Measurements from ENCODE around the gene HDAC9. TPM values are rescaled to one million over a fixed set of nuclear protein-coding genes. Genes with fewer than 3 reads are reported as not detected.

HDAC9 gene
- total and polyA plus RNA-seq, 2 of the 13 experiments (the other 11 are each of a cell fraction or from before 2014, with no cell fraction given), result 0.05 to 0.07 TPM

GRCh38 chr7:18488049-18488448 is 7.5 kb upstream of the HDAC9 start (continued):
- TF ChIP-seq ZNF597 (CRISPR knock-in tag; IDR thresholded peaks at IDR 0.05) (no peak), DNMT3B (CRISPR knock-in tag; conservative IDR thresholded peaks at IDR 0.05) (no peak)

GRCh38 chr7:18489624-18490023 is 5.9 kb upstream of the HDAC9 start:
- TF ChIP-seq DRAP1 (CRISPR knock-in tag; IDR thresholded peaks at IDR 0.05) (no peak), ONECUT2 (CRISPR knock-in tag; IDR thresholded peaks at IDR 0.05) (no peak), U2AF1 (optimal IDR thresholded peaks at IDR 0.05; ENCODE audit: low read depth, low read length) (no peak), ZNF710 (CRISPR knock-in tag; IDR thresholded peaks at IDR 0.05; ENCODE audit: borderline replicate concordance) (no peak), ZBTB3 (CRISPR knock-in tag; IDR thresholded peaks at IDR 0.05; ENCODE audit: borderline replicate concordance, low read depth) (no peak)
- ATAC-seq, result no peak
- intact Hi-C loops (cut with micrococcal nuclease; ENCODE audit: unreplicated experiment), result no loop called here
- no TSS peak for BruUV-seq (replicated peaks)
- no peak for FAIRE-seq
- Histone ChIP-seq H3K79me2 (ENCODE audit: insufficient read depth, low read length) (no peaks in the 10 kb centered on the region), H3K36me3 (replicated peaks in 1 of 2; ENCODE audit: control insufficient read depth in 1 of 2, insufficient read depth in 2 of 2, low read length in 2 of 2) (no peaks in the 10 kb centered on the region), H4K20me1 (ENCODE audit: insufficient read depth, low read length) (no peaks in the 10 kb centered on the region), H2AFZ (ENCODE audit: low read length) (no peak overlapping the region), H3K9me3 (ENCODE audit: low read length) (no peaks in the 10 kb centered on the region), H3K4me3 (replicated peaks in 1 of 3; ENCODE audit: insufficient read depth in 1 of 3, low read depth in 2 of 3, low read length in 3 of 3) (no peak overlapping the region), H3K4me2 (ENCODE audit: low read depth, low read length) (no peak overlapping the region), H3K27ac (ENCODE audit: extremely low read length, insufficient read depth, low read length) (no peak overlapping the region), H3K9ac (ENCODE audit: insufficient read depth, low read depth, low read length) (no peak overlapping the region), H3K4me1 (ENCODE audit: insufficient read depth, low read length) (no peaks in the 10 kb centered on the region), H3K27me3 (ENCODE audit: control insufficient read depth in 1 of 2, insufficient read depth in 2 of 2, low read length in 2 of 2) (no peaks in the 10 kb centered on the region)
- CTCF ChIA-PET (ENCODE audit: low intra/inter-chr PET ratio, low total read pairs), result no interaction called here
- POLR2A ChIA-PET, result no interaction called here
- in situ Hi-C loops (cut with HindIII; ENCODE audit: extremely low pct_ligation_motif_present, low pct_unique_long_range_greater_than_20kb), result no loop called here
- DNase-seq (ENCODE audit: low spot score), result no peak
- WGBS (ENCODE audit: low lambda C conversion rate), result 0% methylated on average over 2 of the region's 2 CpGs
